Ascending aorta (tissue), 2 donors: Measurements from ENCODE around the gene RASSF8. TPM values are rescaled to one million over a fixed set of nuclear protein-coding genes. Genes with fewer than 3 reads are reported as not detected.

ENCODE experiments used
- DNase-seq, 2 donors: peaks; one replicate each; pipeline ENCODE4 v3.0.0-alpha.2; 2019; ENCODE audit warnings: low spot score in 2 of 2
- H3K27ac ChIP-seq, 2 donors: fragments of 200-600 bp; sonication (generic); one replicate each; pipeline ENCODE4 v1.5.1; 2016 to 2017; ENCODE audit warnings: mild to moderate bottlenecking in 1 of 2
- H3K27me3 ChIP-seq: fragments of 200-600 bp; sonication (generic); one replicate; pipeline ENCODE4 v1.5.1; 2017
- H3K36me3 ChIP-seq, 2 donors: fragments of 200-600 bp; sonication (generic); one replicate each; pipeline ENCODE4 v1.5.1; 2016
- H3K4me1 ChIP-seq, 2 donors: fragments of 200-600 bp; sonication (generic); one replicate each; pipeline ENCODE4 v1.5.1; 2016 to 2017; ENCODE audit warnings: mild to moderate bottlenecking in 1 of 2
- H3K4me3 ChIP-seq, 2 donors: fragments of 200-600 bp; sonication (generic); one replicate each; pipeline ENCODE4 v1.5.1; 2016 to 2017; ENCODE audit warnings: mild to moderate bottlenecking in 1 of 2
- H3K9me3 ChIP-seq, 2 donors: fragments of 200-600 bp; sonication (generic); one replicate each; pipeline ENCODE4 v1.5.1; 2016
- intact Hi-C: fragments of 100-400 bp; cut with DNase I; formaldehyde crosslinking; loops from one replicate; pipeline ENCODE4 v1.15.1; 2023
- total RNA-seq: library from RNA; depleted of rRNA; stranded (reverse); fragments of >200 nt; gene quantifications from one replicate; pipeline ENCODE4 v1.1.0, GENCODE V29; 2016
- TF ChIP-seq, protein P1 (sequence below), 3 experiments: fragments of 200-600 bp in 2 of 3; fragments of 450-650 bp in 1 of 3; sonication (generic) in 2 of 3; IDR thresholded peaks; one replicate each; pipeline ENCODE4 v1.5.1; 2016 to 2019; ENCODE audit warnings: antibody characterized with exemption in 3 of 3, mild to moderate bottlenecking in 1 of 3, moderate library complexity in 1 of 3

The RASSF8 gene
- total RNA-seq, 1 donor from 2014 or later: 92.1 TPM

DNA sequence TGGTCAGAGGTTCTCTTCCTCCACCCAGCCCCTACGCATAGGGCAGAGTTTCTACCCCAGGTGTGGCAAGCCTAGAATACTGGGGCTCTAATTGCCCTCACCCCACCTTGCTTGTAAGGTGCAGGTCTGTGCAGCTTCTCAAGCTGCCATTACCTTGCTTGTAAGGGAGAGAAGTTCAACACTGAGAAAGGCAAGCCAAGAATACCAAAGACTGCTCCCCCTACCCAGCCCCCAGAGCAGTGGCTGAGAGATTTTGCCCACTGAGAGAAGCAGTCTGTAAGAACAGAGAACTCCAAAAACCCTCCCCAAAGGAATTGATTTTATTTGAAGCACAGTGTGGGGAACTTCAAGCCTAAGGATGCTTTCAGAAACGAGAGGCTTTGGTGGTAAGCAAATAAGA is 63.1 kb downstream of the RASSF8 start:
- intact Hi-C loops: loop anchor here (10.0 kb wide), 1 partner anchor 767 kb away; the partner anchor contains the start of gene KRAS
- no peak for DNase-seq
- no peak overlapping the region for H3K27ac ChIP-seq
- TF ChIP-seq, protein P1, sequence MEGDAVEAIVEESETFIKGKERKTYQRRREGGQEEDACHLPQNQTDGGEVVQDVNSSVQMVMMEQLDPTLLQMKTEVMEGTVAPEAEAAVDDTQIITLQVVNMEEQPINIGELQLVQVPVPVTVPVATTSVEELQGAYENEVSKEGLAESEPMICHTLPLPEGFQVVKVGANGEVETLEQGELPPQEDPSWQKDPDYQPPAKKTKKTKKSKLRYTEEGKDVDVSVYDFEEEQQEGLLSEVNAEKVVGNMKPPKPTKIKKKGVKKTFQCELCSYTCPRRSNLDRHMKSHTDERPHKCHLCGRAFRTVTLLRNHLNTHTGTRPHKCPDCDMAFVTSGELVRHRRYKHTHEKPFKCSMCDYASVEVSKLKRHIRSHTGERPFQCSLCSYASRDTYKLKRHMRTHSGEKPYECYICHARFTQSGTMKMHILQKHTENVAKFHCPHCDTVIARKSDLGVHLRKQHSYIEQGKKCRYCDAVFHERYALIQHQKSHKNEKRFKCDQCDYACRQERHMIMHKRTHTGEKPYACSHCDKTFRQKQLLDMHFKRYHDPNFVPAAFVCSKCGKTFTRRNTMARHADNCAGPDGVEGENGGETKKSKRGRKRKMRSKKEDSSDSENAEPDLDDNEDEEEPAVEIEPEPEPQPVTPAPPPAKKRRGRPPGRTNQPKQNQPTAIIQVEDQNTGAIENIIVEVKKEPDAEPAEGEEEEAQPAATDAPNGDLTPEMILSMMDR (IDR thresholded peaks at IDR 0.05): no peak
- no peaks in the 10 kb centered on the region for H3K36me3 ChIP-seq
- no peaks in the 10 kb centered on the region for H3K4me1 ChIP-seq
- H3K27me3 ChIP-seq: no peaks in the 10 kb centered on the region
- no peak overlapping the region for H3K4me3 ChIP-seq
- no peaks in the 10 kb centered on the region for H3K9me3 ChIP-seq

DNA sequence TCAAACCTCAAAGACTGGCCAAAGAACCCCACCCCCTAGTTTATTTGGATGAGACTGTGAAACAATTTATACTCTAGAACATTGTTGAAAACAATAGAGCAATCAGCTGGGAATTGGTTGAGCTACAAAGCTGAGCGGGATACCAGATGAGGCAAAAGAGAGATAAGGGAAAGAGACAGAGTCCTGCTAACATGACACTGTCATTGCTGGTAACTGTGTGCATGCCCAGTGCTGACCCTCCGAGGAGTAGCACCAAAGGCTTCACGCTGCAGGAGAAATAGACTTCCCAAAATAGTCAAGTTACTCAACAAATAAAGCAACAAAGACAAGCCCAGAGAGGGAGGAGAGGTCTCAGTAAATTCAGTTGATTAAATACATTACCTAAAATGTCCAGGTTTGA is 63.6 kb downstream of the RASSF8 start:
- no peak for DNase-seq
- intact Hi-C loops: loop anchor here (10.0 kb wide), 1 partner anchor 767 kb away; the partner anchor contains the start of gene KRAS
- TF ChIP-seq, protein P1 (IDR thresholded peaks at IDR 0.05): no peak
- H3K36me3 ChIP-seq: no peaks in the 10 kb centered on the region
- H3K4me1 ChIP-seq: no peaks in the 10 kb centered on the region
- no peak overlapping the region for H3K27ac ChIP-seq
- no peaks in the 10 kb centered on the region for H3K27me3 ChIP-seq
- H3K4me3 ChIP-seq: no peak overlapping the region
- H3K9me3 ChIP-seq: no peaks in the 10 kb centered on the region

DNA sequence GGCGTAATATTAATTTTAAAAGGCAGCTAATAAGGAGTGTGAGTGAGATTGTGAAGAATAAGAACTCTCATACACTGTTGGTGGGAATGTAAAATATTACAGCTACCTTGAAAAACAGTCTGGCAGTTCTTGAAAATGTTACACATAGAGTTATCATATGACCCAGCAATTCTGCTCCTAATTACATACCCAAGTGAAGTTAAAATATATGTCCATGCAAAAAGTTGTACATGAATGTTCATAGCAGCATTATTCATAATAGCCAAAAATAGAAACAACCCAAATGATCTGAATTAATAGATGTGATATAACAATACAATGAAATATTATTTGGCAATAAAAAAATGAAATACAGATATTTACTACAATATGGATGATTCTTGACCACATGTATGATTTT is 68.2 kb downstream of the RASSF8 start:
- no peaks in the 10 kb centered on the region for H3K27me3 ChIP-seq
- no peak overlapping the region for H3K4me3 ChIP-seq
- intact Hi-C loops: loop anchor here (5.0 to 10.0 kb wide), 2 partner anchors 69 to 772 kb away; partner anchors contain the start of genes KRAS and RASSF8
- H3K4me1 ChIP-seq: peaks cover 0 to 29% of the 10 kb centered on the region in 2 donors
- no peak for DNase-seq
- H3K27ac ChIP-seq: no peak overlapping the region
- TF ChIP-seq, protein P1 (IDR thresholded peaks at IDR 0.05): no peak
- H3K9me3 ChIP-seq: no peaks in the 10 kb centered on the region
- no peaks in the 10 kb centered on the region for H3K36me3 ChIP-seq

DNA sequence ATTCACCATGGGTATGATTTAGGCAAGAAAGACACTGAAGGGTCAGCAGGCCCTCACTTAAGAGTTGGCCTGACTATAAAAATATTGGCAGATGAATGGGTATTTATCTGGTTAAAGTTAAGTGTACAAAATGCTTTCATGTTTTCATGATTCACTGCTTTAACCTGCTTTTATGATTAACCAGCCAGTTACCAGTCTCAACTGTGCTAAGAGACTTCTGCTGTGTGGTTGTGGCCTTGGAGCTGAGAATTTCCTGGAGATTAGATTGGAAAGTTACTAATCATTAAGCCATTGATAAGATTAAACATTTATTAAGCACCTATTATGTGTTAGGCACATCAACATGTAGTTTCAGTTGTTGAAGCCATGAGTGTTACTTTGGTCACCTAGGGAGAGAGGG is 68.9 kb downstream of the RASSF8 start:
- Histone ChIP-seq H3K9me3 (no peaks in the 10 kb centered on the region), H3K27ac (no peak overlapping the region), H3K4me3 (no peak overlapping the region), H3K36me3 (no peaks in the 10 kb centered on the region), H3K4me1 (peaks cover 0 to 33% of the 10 kb centered on the region in 2 donors), H3K27me3 (no peaks in the 10 kb centered on the region)
- no peak for DNase-seq
- TF ChIP-seq, protein P1 (IDR thresholded peaks at IDR 0.05): no peak
- intact Hi-C loops: loop anchor here (5.0 to 10.0 kb wide), 2 partner anchors 70 to 773 kb away; partner anchors contain the start of genes KRAS and RASSF8

DNA sequence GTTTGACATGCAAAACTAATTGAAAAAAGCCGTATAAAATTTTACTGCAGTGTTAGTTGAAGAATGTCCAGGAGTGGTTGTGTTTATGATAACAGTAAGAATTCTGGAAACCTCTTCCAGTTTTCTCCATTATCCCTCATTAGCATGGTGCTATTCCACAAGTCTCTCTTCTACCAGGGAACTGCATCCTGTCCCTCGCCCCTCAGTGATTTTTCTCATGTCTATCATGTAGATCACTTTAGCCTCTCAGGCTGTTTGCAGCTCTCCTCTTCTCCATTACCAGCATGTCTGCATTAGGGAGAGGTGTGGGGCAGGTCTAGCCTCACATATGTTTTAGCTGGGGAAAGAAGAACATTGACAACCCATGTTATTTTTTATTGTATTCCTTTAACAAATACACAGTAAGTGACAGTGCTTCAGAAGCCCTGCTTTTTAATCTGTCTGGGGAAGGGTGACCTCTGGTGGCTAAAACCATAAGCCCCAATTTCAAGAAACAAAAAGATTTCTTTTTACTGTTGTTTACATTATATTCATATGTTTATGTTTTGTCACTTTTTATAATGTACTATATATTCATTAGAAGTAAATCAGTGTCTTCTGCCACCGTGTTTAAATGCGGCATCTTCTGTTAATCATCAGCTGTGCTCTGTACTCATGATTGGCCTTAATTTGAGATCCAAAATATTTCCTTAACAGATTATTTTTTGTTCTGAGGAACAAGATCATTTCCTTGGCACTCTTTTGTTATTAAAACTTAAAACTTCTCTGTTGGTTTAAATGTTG is 70.7 kb downstream of the RASSF8 start:
- TF ChIP-seq, protein P1 (IDR thresholded peaks at IDR 0.05): peak; percentile 47 to 76 (median 70)
- H3K27me3 ChIP-seq: no peaks in the 10 kb centered on the region
- H3K9me3 ChIP-seq: no peaks in the 10 kb centered on the region
- peak overlapping the region in 1 of 2 donors; percentile 32 for H3K27ac ChIP-seq
- no peak for DNase-seq
- no peaks in the 10 kb centered on the region for H3K36me3 ChIP-seq
- H3K4me1 ChIP-seq: peaks cover 0 to 49% of the 10 kb centered on the region in 2 donors
- intact Hi-C loops: loop anchor here (2.0 to 10.0 kb wide), 4 partner anchors 16 to 774 kb away; partner anchors contain the start of genes KRAS and RASSF8
- H3K4me3 ChIP-seq: peak overlapping the region in 1 of 2 donors; percentile 6
